Measurements from ENCODE around the gene PBXIP1. TPM values are rescaled to one million over a fixed set of nuclear protein-coding genes. Genes with fewer than 3 reads are reported as not detected.

Gene PBXIP1
- total and polyA plus RNA-seq, 11 donors: 36.9 to 70.4 (median 51.5) TPM

GRCh38 chr1:154962156-154962749 lies 6.4 kb upstream of the PBXIP1 start:
- TF ChIP-seq POLR2A (IDR thresholded peaks at IDR 0.05) (no peak), CTCF (IDR thresholded peaks at IDR 0.05) (peak in 1 of 12 donors; percentile 2)
- WGBS, 4 donors: 4 to 8% (median 4%) methylated on average over 22 to 25 of the region's 25 CpGs
- intact Hi-C loops (cut with DNase I): loop anchor here in 9 of 10 donors (5.0 to 10.0 kb wide), 7 partner anchors 35 to 123 kb away; partner anchors contain the start of genes EFNA4 (in 3 of the 9), ADAM15 (in 1 of the 9) and ZBTB7B (in 1 of the 9)
- Histone ChIP-seq H3K4me1 (peaks cover 0 to 41% (median 23%) of the 10 kb centered on the region in 12 donors), H3K27ac (peak overlapping the region; percentile 94 to 100 (median 99)), H3K27me3 (no peaks in the 10 kb centered on the region), H3K9me3 (no peaks in the 10 kb centered on the region), H3K4me3 (peak overlapping the region; percentile 80 to 99 (median 89)), H3K36me3 (peaks cover 4 to 70% (median 57%) of the 10 kb centered on the region in 9 donors)
- DNase-seq: peak in 1 of 5 donors; percentile 34
- peak in 3 of 4 donors; percentile 5 to 30 (median 14) for ATAC-seq

DNA sequence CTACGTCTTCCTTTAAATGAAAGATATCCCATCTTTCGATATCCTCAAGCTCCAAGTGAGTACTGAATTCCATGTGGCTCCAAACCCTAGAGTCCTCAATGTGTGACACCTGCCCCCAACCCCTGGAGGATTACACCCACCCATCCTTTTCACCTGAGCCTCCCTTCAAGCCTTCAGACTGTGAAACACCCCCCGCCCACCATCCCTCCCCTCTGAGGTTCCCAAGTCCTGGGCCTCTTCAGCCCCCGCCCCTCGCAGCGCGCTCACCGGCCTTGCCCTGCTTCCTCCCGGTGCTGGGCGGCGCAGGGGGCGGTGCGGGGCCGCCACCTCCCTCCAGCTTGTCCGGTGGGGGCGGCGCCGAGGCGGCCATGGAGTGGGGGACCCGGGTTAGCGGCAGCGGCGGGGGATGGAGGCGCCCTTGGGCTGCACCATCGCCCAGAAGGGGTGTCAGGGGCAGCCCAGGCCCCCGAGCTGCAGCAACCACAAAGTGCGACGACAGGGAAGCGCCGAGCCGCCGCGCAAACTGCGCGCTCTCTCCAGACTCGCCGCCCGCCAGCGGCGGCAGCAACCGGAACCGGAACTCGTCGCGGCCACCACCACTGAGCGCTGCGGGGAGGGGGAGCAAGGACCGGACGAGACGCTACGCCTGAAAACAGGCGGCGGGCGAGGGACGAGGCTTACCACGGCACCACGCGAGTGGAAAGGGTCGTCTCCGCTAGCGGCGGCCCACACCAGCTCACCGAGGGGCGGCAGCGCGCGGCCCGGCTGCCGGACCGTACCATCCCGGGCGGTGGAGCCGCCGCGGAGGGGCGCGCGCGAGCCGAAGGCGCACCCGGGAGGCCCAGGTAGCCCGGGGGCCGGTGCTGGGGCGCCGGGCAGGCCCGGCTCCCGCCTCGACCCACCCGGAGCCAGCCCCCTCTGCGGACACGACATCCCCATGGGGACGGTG lies 5.6 kb upstream of the PBXIP1 start, which contains the start of gene PYGO2:
TSS of gene PYGO2 (minus strand) at position 576 of the 949 bp plus-strand sequence. CDS start at position 370, 206 bp downstream.
- WGBS, 4 donors: 0 to 1% (median 0%) methylated on average over 17 to 93 of the region's 93 CpGs
- H3K4me3 ChIP-seq: peak within 1 kb of the TSS; percentile 80 to 99 (median 89)
- no peaks in the 10 kb centered on the region for H3K27me3 ChIP-seq
- no peaks in the 10 kb centered on the region for H3K9me3 ChIP-seq
- peak; percentile 67 to 89 (median 86) for ATAC-seq
- intact Hi-C loops (cut with DNase I): loop anchor here in 9 of 10 donors (1.0 to 10.0 kb wide), 9 partner anchors 36 to 123 kb away; partner anchors contain the start of genes EFNA4 (in 3 of the 9), ADAM15 (in 1 of the 9) and ZBTB7B (in 1 of the 9)
- TF ChIP-seq POLR2A (IDR thresholded peaks at IDR 0.05) (peak in 1 of 2 donors; percentile 84), CTCF (IDR thresholded peaks at IDR 0.05) (peak; percentile 22 to 95 (median 68))
- H3K36me3 ChIP-seq: peaks cover 4 to 62% (median 49%) of the 10 kb centered on the region in 9 donors
- H3K27ac ChIP-seq: peak within 1 kb of the TSS; percentile 94 to 100 (median 99)
- DNase-seq: peak; percentile 82 to 92 (median 85)
- peaks cover 3 to 46% (median 25%) of the 10 kb centered on the region in 12 donors for H3K4me1 ChIP-seq

DNA sequence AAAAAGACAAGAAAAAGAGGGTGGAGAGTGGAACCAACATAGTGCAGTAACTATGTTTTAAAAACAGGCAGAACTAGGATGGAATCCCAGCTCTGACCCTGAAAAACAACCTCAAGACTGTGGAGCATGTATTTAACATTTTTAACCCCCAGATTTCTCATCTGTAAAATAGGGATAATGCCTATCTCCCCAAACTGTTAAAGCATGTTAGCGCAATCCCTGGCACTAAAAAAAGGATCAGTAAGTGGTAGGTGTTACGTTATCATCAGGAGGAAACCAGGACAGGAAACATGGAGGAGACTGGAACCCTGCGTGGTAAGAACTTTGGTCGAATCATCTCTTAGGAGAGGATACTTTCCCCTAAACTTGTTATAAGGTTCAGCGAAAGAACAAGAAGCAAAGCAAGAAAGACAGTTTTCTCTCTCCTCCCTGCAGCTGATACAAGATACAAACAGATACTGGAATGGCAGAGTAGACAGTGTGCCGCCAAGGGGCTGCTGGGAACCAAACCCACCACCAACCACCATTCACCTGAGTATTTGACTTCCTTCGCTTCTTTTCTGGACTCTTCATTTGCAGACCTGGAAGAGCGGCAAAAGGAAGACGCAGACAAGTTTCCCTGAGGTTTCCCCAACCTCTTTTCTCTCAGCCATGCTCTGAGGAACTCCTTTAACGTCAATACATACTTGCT lies 4.7 kb upstream of the PBXIP1 start:
- Histone ChIP-seq H3K27me3 (no peaks in the 10 kb centered on the region), H3K36me3 (peaks cover 4 to 53% (median 41%) of the 10 kb centered on the region in 9 donors), H3K27ac (peak overlapping the region in 10 of 12 donors; percentile 94 to 100 (median 99)), H3K9me3 (no peaks in the 10 kb centered on the region), H3K4me3 (peak overlapping the region; percentile 80 to 99 (median 89)), H3K4me1 (peaks cover 3 to 51% (median 28%) of the 10 kb centered on the region in 12 donors)
- no peak for TF ChIP-seq POLR2A (IDR thresholded peaks at IDR 0.05)
- no peak for TF ChIP-seq CTCF (IDR thresholded peaks at IDR 0.05)
- ATAC-seq: no peak
- intact Hi-C loops (cut with DNase I): loop anchor here in 9 of 10 donors (1.0 to 10.0 kb wide), 9 partner anchors 37 to 124 kb away; partner anchors contain the start of genes EFNA4 (in 3 of the 9), ADAM15 (in 1 of the 9) and ZBTB7B (in 1 of the 9)
- WGBS, 4 donors: 30 to 37% (median 37%) methylated on average over 10 of the region's 10 CpGs
- peak in 1 of 5 donors; percentile 20 for DNase-seq

All from heart left ventricle (tissue), 16 donors.